Endothelial cell of hepatic sinusoid (primary cell): ENCODE data around the gene IRF7.

Experiments
- in situ Hi-C: cut with HindIII; loops from 2 replicates; pipeline ENCODE4 v1.10.0; 2017; ENCODE audit warnings: low sequenced_read_pairs

Gene IRF7

DNA sequence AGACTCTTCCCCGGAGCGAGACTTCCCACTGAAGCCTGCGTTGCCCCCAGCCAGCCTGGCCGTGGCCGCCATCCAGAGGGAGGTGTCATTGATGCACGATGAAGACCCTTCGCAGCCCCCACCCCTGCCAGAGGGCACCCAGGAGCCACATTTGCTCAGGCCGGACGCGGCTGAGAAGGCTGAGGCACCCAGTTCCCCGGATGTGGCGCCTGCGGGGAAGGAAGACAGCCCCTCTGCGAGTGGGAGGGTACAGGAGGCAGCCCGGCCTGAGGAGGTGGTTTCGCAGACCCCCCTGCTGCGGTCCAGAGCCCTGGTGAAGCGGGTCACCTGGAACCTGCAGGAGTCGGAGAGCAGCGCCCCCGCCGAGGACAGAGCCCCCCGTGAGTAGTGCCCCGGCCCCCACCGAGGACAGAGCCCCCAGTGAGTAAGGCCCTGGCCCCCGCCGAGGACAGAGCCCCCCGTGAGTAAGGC, 6.4 kb downstream of the IRF7 start:
- in situ Hi-C loops: no loop called here

DNA sequence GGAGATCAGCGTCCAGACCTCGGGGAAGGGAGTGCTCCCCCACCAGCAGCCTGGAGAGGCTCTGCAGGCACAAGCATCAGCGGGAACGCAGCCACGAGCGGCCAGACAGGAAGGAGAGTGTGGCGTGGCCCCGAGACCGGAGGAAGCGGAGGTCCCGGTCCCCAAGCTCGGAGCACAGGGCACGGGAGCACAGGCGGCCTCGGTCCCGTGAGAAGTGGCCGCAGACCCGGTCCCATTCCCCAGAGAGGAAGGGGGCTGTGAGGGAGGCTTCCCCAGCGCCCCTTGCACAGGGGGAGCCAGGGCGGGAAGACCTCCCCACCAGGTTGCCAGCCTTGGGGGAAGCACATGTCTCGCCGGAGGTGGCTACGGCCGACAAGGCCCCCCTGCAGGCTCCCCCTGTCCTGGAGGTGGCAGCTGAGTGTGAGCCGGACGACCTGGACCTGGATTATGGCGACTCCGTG, 6.9 kb downstream of the IRF7 start:
- in situ Hi-C loops: no loop called here

DNA sequence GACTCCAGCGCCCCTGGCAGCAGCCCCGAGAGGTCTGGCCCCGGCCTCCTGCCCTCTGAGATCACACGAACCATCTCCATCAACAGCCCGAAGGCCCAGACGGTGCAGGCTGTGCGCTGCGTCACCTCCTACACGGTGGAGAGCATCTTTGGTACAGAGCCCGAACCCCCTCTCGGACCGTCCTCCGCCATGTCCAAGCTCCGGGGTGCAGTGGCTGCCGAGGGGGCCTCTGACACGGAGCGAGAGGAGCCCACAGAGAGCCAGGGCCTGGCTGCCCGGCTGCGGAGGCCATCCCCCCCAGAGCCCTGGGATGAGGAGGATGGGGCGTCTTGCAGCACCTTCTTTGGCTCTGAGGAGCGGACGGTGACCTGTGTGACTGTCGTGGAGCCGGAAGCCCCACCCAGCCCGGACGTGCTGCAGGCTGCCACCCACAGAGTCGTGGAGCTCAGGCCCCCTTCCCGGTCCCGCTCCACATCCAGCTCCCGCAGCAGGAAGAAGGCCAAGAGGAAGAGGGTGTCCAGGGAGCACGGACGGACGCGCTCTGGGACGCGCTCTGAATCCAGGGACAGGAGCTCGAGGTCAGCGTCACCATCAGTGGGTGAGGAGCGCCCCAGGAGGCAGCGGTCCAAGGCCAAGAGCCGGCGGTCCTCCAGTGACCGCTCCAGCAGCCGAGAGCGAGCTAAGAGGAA, 7.6 kb downstream of the IRF7 start:
- in situ Hi-C loops: no loop called here

DNA sequence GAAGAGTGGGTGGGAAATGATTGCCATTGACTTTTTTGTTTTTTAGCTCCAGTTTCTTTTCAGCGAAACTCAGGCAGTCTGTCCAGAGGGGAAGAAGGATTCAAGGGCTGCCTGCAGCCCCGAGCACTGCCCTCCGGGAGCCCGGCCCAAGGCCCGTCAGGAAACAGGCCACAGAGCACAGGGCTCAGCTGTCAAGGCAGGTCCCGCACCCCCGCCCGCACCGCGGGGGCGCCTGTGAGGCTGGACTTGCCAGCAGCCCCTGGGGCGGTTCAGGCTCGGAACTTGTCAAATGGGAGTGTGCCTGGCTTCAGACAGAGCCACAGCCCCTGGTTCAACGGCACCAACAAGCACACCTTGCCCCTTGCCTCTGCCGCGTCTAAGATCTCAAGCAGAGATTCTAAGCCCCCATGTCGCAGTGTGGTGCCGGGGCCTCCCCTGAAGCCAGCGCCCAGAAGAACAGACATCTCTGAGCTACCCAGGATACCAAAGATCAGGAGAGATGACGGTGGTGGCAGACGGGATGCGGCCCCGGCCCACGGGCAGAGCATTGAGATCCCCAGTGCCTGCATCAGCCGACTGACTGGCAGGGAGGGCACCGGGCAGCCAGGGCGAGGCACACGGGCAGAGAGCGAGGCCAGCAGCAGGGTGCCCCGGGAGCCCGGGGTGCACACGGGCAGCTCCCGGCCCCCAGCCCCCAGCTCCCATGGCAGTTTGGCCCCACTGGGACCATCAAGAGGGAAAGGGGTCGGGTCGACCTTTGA, 8.6 kb downstream of the IRF7 start:
- in situ Hi-C loops: no loop called here

DNA sequence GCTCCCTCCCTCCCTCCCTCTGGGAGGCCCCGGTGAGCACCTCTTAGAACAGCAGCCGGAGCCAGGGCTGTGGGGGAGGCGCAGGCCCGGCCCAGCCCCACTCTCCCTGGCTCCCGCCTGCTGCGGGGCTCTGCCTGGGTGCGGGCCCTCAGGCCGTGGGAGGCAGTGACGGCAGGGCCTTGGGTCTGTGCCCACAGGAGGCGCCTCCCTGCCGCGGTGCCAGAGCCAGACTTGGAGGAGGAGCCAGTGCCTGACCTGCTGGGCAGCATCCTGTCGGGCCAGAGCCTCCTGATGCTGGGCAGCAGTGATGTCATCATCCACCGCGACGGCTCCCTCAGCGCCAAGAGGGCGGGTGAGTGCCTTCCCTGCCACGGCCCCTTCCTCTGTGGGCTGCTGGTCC, 9.5 kb downstream of the IRF7 start:
- in situ Hi-C loops: no loop called here

DNA sequence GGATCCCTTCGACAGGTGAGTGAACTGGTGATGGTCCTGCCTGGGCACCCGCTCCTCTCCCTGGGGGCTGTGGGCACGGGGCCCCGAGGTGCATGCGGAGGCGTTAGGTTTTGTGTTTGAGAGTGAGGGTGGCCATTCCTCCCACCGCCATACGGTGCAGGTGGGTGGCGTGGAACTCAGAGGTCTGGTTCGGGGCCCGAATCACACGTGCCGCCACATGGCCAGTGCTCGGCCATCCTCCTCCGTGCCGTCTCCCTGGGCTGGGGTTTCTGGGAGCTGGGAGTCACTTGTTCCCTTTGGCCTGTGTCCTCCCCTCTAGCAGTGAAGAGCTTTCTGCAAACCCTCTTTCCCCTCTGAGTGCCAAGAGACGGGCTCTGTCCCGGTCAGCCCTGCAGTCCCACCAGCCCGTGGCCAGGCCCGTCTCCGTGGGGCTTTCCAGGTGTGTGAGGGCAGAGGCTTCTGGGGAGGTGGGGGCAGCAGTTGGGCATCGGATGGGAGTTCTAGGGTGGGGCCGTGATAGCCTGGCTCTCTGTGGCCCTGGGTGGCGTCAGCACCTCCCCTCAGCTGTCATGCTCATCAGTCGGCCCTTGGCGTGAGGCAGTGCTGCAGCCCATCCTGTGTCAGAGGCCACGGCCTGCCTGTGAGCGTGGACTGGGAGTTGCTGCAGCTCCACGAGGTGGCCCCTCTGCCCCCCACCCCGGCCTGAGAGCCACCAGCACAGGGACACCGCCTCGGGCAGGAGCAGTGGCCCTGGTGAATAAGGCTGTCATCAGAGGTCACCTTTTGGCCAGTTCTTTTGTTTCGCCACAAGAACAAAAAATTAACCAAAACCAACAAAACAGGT, 10.2 kb downstream of the IRF7 start:
- in situ Hi-C loops: no loop called here

GRCh38 chr11:603154-603553, 12.6 kb downstream of the IRF7 start:
- in situ Hi-C loops: no loop called here

- in situ Hi-C loops: no loop called here
Observed at GRCh38 chr11:601573-602245, 14.0 kb downstream of the IRF7 start.

DNA sequence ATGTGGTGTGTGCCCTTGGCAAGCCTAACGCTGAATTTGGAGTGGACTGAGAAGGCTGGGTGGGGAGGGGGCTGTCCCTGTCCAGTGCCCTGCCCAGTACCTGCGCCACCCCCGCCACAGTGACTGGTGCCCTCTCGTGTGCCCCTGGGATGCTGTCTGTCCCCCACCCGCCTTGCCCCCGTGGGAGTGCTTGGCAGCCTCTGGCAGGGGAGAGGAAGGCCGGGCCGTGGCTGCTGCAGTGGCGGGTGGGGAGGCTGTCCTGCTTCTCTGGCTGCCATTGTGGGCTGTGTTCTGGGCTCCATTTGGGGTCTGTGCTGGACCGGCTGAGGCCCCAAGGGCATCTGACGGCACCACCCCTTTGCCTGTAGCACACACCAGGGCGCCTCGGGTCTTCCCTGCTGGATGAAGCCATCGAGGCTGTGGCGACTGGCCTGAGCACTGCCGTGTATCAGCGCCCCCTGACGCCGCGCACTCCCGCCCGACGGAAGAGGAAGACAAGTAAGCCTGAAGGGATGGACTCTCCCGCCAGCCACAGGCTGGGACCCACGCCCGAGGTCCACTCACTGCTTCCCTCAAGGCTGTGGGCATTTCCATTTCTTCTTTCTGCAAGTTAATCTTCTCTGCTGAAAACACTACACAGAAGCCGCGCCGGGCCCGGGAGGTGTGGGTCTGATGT, 17.6 kb downstream of the IRF7 start:
- in situ Hi-C loops: no loop called here

DNA sequence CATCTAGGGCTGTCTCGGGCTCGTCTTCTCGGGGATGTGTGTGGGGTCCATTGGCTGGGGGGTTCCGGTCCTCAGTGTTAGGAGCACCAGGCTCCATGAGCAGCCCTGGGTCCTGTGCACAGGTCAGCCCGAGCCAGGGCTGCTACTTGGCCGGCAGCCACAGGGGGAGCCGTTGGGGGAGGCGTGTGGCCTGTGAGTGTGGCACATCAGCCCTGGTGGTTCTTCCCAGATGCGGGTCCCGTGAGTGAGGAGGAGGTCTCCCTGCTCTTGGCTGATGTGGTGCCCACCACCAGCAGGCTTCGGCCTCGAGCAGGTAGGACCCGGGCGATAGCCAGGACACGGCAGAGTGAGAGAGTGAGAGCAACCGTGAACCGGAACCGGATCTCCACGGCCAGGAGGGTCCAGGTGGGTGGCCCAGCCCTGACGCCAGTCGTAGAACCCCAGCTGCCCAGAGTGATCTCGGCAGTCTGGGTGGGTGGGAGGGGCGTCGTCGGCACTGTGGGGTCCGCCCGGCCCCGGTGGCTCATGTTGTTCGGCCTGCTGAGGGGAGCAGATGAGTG, 18.5 kb downstream of the IRF7 start:
- in situ Hi-C loops: no loop called here

DNA sequence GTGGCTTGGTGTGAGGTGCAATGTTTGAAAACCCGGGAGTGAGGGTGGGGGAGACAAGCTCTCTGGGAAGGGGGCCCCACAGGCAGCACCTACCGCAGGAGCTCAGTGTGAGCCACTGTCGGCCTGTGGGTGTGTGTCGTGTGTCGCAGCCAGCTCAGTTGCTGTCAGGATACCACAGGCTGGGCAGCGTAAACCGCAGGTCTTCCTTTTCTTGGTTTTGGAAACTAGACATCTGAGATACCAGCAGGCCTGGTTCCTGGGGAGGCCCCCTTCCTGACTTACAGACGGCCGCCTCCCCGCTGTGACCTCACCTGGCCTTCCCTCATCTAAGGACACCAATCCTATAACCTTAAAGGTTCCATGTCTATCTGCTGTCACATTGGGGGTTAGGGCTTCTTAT, 19.4 kb downstream of the IRF7 start:
- in situ Hi-C loops: no loop called here

GRCh38 chr11:595400-595799, 20.4 kb downstream of the IRF7 start:
- in situ Hi-C loops: no loop called here

DNA sequence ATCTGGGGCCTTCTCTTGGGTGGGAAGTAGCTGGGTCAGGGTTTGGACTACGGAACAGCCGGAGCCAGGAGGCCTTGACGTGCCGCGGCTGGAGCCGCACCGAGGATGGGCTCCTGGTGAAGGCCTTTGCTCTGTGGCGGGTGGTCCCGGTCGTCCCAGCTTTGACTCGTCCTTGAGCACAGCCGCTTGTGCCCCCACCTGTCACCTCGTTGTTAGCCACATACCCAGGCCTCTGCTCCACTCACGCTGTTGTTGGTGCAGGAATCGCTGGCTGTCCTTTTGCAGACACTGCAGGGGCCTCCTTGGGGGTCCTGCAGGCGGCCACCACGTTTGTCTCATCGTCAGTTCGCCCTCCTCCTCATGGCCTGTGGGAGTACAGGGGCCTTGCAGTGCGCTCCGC, 22.4 kb downstream of the IRF7 start:
- in situ Hi-C loops: no loop called here

GRCh38 chr11:592918-593317, 22.8 kb downstream of the IRF7 start:
- in situ Hi-C loops: no loop called here

DNA sequence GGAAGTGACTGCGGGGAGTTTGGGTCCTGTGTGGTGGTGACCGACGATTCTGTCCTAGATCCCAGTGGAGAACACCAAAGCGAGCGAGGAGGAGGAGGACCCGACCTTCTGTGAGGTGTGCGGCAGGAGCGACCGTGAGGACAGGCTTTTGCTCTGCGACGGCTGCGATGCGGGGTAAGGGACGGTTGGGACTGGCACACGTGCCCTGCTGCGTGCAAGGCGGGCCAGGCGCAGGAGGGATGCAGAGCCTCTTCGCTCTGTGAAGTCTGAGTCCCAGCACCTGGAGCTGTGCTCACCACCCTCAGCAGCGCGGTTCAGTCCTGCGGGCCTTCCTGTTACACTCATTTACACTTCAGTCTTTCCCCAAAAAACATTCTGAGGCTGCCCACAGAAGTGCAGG, 23.2 kb downstream of the IRF7 start:
- in situ Hi-C loops: no loop called here

DNA sequence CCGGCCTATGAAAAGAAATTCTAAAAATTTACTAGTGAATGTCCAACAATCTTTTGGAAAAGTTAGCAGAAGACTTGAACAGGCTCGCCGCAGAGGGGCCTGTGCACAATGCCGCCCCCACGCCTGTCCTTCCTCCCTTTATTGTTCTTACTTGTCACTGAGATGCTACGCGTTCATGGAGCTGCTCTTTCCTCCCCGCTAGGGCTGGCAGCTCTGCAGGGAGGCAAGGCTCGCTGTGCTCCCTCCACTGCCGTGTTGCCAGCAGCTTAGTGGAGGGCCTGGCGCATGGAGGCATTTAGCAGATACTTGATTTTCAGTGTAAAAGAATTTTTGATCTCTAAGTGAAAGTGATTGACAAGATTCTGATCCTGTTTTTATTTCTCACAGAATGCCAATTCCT, 24.8 kb downstream of the IRF7 start:
- in situ Hi-C loops: no loop called here

GRCh38 chr11:589798-590197, 26.0 kb downstream of the IRF7 start:
- in situ Hi-C loops: no loop called here

- in situ Hi-C loops: no loop called here
Observed at GRCh38 chr11:587978-588380, 27.8 kb downstream of the IRF7 start.

GRCh38 chr11:587546-587945, 28.2 kb downstream of the IRF7 start:
- in situ Hi-C loops: no loop called here
